Measurements from ENCODE around the gene NFIB.

NFIB gene

GRCh38 chr9:14147738-14148137, 166.2 kb downstream of the NFIB start:
- Histone ChIP-seq H3K27me3 (ENCODE audit: insufficient read depth, low read length) (no peaks in the 10 kb centered on the region), H3K9me3 (ENCODE audit: insufficient read depth, low read depth, low read length) (no peaks in the 10 kb centered on the region), H3K27ac (ENCODE audit: low read length) (no peak overlapping the region), H3K36me3 (ENCODE audit: insufficient read depth, low read depth, low read length) (no peaks in the 10 kb centered on the region), H3K4me1 (ENCODE audit: insufficient read depth, low read length) (no peaks in the 10 kb centered on the region), H3K4me3 (ENCODE audit: low read length) (no peak overlapping the region), H3K9ac (ENCODE audit: low read depth, low read length) (no peak overlapping the region)

- no peak overlapping the region for H3K4me3 ChIP-seq (ENCODE audit: low read length)
- no peaks in the 10 kb centered on the region for H3K36me3 ChIP-seq (ENCODE audit: insufficient read depth, low read depth, low read length)
- no peak overlapping the region for H3K27ac ChIP-seq (ENCODE audit: low read length)
- H3K9ac ChIP-seq (ENCODE audit: low read depth, low read length) = no peak overlapping the region
- no peaks in the 10 kb centered on the region for H3K9me3 ChIP-seq (ENCODE audit: insufficient read depth, low read depth, low read length)
- H3K27me3 ChIP-seq (ENCODE audit: insufficient read depth, low read length) = no peaks in the 10 kb centered on the region
- no peaks in the 10 kb centered on the region for H3K4me1 ChIP-seq (ENCODE audit: insufficient read depth, low read length)
Observed at GRCh38 chr9:14146201-14146874, 167.6 kb downstream of the NFIB start.

- H3K27me3 ChIP-seq (ENCODE audit: insufficient read depth, low read length) = no peaks in the 10 kb centered on the region
- H3K9me3 ChIP-seq (ENCODE audit: insufficient read depth, low read depth, low read length) = no peaks in the 10 kb centered on the region
- no peak overlapping the region for H3K4me3 ChIP-seq (ENCODE audit: low read length)
- no peak overlapping the region for H3K9ac ChIP-seq (ENCODE audit: low read depth, low read length)
- no peaks in the 10 kb centered on the region for H3K36me3 ChIP-seq (ENCODE audit: insufficient read depth, low read depth, low read length)
- no peak overlapping the region for H3K27ac ChIP-seq (ENCODE audit: low read length)
- H3K4me1 ChIP-seq (ENCODE audit: insufficient read depth, low read length) = no peaks in the 10 kb centered on the region
Observed at GRCh38 chr9:14144215-14144614, 169.7 kb downstream of the NFIB start.

- Histone ChIP-seq H3K27me3 (ENCODE audit: insufficient read depth, low read length) (no peaks in the 10 kb centered on the region), H3K9me3 (ENCODE audit: insufficient read depth, low read depth, low read length) (no peaks in the 10 kb centered on the region), H3K36me3 (ENCODE audit: insufficient read depth, low read depth, low read length) (no peaks in the 10 kb centered on the region), H3K4me3 (ENCODE audit: low read length) (no peak overlapping the region), H3K9ac (ENCODE audit: low read depth, low read length) (no peak overlapping the region), H3K4me1 (ENCODE audit: insufficient read depth, low read length) (no peaks in the 10 kb centered on the region), H3K27ac (ENCODE audit: low read length) (no peak overlapping the region)
Observed at GRCh38 chr9:14141699-14142098, 172.2 kb downstream of the NFIB start.

GRCh38 chr9:14140096-14140697, 173.7 kb downstream of the NFIB start:
- H3K27ac ChIP-seq (ENCODE audit: low read length) = no peak overlapping the region
- H3K9ac ChIP-seq (ENCODE audit: low read depth, low read length) = no peak overlapping the region
- no peak overlapping the region for H3K4me3 ChIP-seq (ENCODE audit: low read length)
- no peaks in the 10 kb centered on the region for H3K27me3 ChIP-seq (ENCODE audit: insufficient read depth, low read length)
- H3K9me3 ChIP-seq (ENCODE audit: insufficient read depth, low read depth, low read length) = no peaks in the 10 kb centered on the region
- no peaks in the 10 kb centered on the region for H3K4me1 ChIP-seq (ENCODE audit: insufficient read depth, low read length)
- H3K36me3 ChIP-seq (ENCODE audit: insufficient read depth, low read depth, low read length) = no peaks in the 10 kb centered on the region

GRCh38 chr9:14139287-14139686, 174.7 kb downstream of the NFIB start:
- H3K4me3 ChIP-seq (ENCODE audit: low read length) = no peak overlapping the region
- H3K9me3 ChIP-seq (ENCODE audit: insufficient read depth, low read depth, low read length) = no peaks in the 10 kb centered on the region
- H3K27me3 ChIP-seq (ENCODE audit: insufficient read depth, low read length) = no peaks in the 10 kb centered on the region
- H3K36me3 ChIP-seq (ENCODE audit: insufficient read depth, low read depth, low read length) = no peaks in the 10 kb centered on the region
- H3K9ac ChIP-seq (ENCODE audit: low read depth, low read length) = no peak overlapping the region
- no peaks in the 10 kb centered on the region for H3K4me1 ChIP-seq (ENCODE audit: insufficient read depth, low read length)
- H3K27ac ChIP-seq (ENCODE audit: low read length) = no peak overlapping the region

- H3K4me1 ChIP-seq (ENCODE audit: insufficient read depth, low read length) = no peaks in the 10 kb centered on the region
- no peak overlapping the region for H3K27ac ChIP-seq (ENCODE audit: low read length)
- H3K9ac ChIP-seq (ENCODE audit: low read depth, low read length) = no peak overlapping the region
- no peaks in the 10 kb centered on the region for H3K36me3 ChIP-seq (ENCODE audit: insufficient read depth, low read depth, low read length)
- no peaks in the 10 kb centered on the region for H3K9me3 ChIP-seq (ENCODE audit: insufficient read depth, low read depth, low read length)
- no peak overlapping the region for H3K4me3 ChIP-seq (ENCODE audit: low read length)
- no peaks in the 10 kb centered on the region for H3K27me3 ChIP-seq (ENCODE audit: insufficient read depth, low read length)
Observed at GRCh38 chr9:14136646-14137370, 177.1 kb downstream of the NFIB start.

GRCh38 chr9:14136047-14136635, 177.8 kb downstream of the NFIB start:
- H3K27ac ChIP-seq (ENCODE audit: low read length) = no peak overlapping the region

GRCh38 chr9:14135421-14135820, 178.5 kb downstream of the NFIB start:
- no peak overlapping the region for H3K27ac ChIP-seq (ENCODE audit: low read length)
- H3K36me3 ChIP-seq (ENCODE audit: insufficient read depth, low read depth, low read length) = no peaks in the 10 kb centered on the region
- H3K4me1 ChIP-seq (ENCODE audit: insufficient read depth, low read length) = no peaks in the 10 kb centered on the region
- H3K4me3 ChIP-seq (ENCODE audit: low read length) = no peak overlapping the region
- no peaks in the 10 kb centered on the region for H3K9me3 ChIP-seq (ENCODE audit: insufficient read depth, low read depth, low read length)
- H3K27me3 ChIP-seq (ENCODE audit: insufficient read depth, low read length) = no peaks in the 10 kb centered on the region
- no peak overlapping the region for H3K9ac ChIP-seq (ENCODE audit: low read depth, low read length)

More at GRCh38 chr9:14136047-14136635, 177.8 kb downstream of the NFIB start:
- Histone ChIP-seq H3K36me3 (ENCODE audit: insufficient read depth, low read depth, low read length) (no peaks in the 10 kb centered on the region), H3K9ac (ENCODE audit: low read depth, low read length) (no peak overlapping the region), H3K9me3 (ENCODE audit: insufficient read depth, low read depth, low read length) (no peaks in the 10 kb centered on the region), H3K4me3 (ENCODE audit: low read length) (no peak overlapping the region), H3K27me3 (ENCODE audit: insufficient read depth, low read length) (no peaks in the 10 kb centered on the region), H3K4me1 (ENCODE audit: insufficient read depth, low read length) (no peaks in the 10 kb centered on the region)

GRCh38 chr9:14133394-14133793, 180.5 kb downstream of the NFIB start:
- no peak overlapping the region for H3K9ac ChIP-seq (ENCODE audit: low read depth, low read length)
- no peak overlapping the region for H3K27ac ChIP-seq (ENCODE audit: low read length)
- H3K36me3 ChIP-seq (ENCODE audit: insufficient read depth, low read depth, low read length) = no peaks in the 10 kb centered on the region
- no peaks in the 10 kb centered on the region for H3K9me3 ChIP-seq (ENCODE audit: insufficient read depth, low read depth, low read length)
- H3K4me3 ChIP-seq (ENCODE audit: low read length) = no peak overlapping the region
- no peaks in the 10 kb centered on the region for H3K27me3 ChIP-seq (ENCODE audit: insufficient read depth, low read length)
- no peaks in the 10 kb centered on the region for H3K4me1 ChIP-seq (ENCODE audit: insufficient read depth, low read length)

- no peaks in the 10 kb centered on the region for H3K36me3 ChIP-seq (ENCODE audit: insufficient read depth, low read depth, low read length)
- H3K4me3 ChIP-seq (ENCODE audit: low read length) = no peak overlapping the region
- H3K27me3 ChIP-seq (ENCODE audit: insufficient read depth, low read length) = no peaks in the 10 kb centered on the region
Observed at GRCh38 chr9:14132775-14133174, 181.2 kb downstream of the NFIB start.

More at GRCh38 chr9:14132775-14133174, 181.2 kb downstream of the NFIB start:
- H3K9me3 ChIP-seq (ENCODE audit: insufficient read depth, low read depth, low read length) = no peaks in the 10 kb centered on the region
- H3K27ac ChIP-seq (ENCODE audit: low read length) = no peak overlapping the region
- no peak overlapping the region for H3K9ac ChIP-seq (ENCODE audit: low read depth, low read length)
- no peaks in the 10 kb centered on the region for H3K4me1 ChIP-seq (ENCODE audit: insufficient read depth, low read length)
